ENCODE data around the gene GAS2. TPM values are rescaled to one million over a fixed set of nuclear protein-coding genes. Genes with fewer than 3 reads are reported as not detected.

Gene GAS2
- total and polyA plus RNA-seq, 11 donors: 2.7 to 23.0 (median 10.8) TPM

DNA sequence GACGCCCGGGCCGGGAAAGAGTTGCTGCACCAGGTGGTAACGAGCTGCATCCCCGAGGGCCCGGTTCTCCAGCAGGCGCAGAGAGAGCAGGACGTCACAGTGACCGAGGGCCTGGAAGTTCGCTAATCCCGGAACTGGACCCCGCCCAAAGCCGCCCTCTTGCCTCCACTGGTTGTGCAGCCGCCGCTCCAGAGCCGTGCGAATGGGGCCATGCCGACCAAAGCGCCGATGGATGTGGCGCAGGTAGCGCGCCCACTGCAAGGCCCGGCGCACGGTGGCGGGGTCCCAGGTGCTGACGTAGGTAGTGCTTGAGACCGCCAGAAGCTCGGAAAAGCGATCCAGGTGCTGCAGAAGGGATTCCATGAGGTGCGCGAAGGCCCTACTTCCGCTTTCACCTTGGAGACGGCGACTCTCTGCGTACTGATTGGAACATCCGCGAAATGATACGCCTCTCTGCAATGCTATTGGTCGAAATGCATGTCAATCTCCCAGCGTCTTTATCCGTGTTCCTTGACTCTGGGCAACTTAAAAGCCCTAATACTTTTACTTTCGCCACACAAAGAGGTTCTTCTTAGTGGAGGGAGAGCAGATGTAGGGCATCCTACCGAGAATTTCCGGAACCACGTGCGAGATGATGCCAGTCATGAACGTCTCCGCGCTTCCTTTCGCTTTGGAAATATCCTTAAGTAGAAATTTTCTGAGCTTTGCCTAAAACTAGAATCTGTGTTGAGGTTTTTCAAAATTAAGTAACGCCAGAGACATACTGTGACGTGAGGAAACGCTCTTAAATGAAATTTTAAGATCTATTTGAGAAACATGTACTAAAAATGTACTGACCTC, 40.7 kb upstream of the GAS2 start, which contains the start of gene FANCF:
Gene FANCF, minus strand, starts transcription at position 376 of the 840 bp plus-strand sequence. Its CDS starts 13 bp downstream, at position 363.
- TF ChIP-seq POLR2A (IDR thresholded peaks at IDR 0.05) (peak in 1 of 2 donors; percentile 49), CTCF (IDR thresholded peaks at IDR 0.05) (no peak)
- intact Hi-C loops (cut with DNase I): loop anchor here in 5 of 10 donors (5.0 to 10.0 kb wide), 7 partner anchors 42 to 293 kb away; partner anchors contain the start of genes SVIP (in 2 of the 5) and GAS2 (in 1 of the 5)
- H3K27ac ChIP-seq: peak within 1 kb of the TSS; percentile 59 to 97 (median 89)
- peak; percentile 91 to 96 (median 95) for DNase-seq
- no peaks in the 10 kb centered on the region for H3K36me3 ChIP-seq
- H3K27me3 ChIP-seq: no peaks in the 10 kb centered on the region
- H3K4me3 ChIP-seq: peak within 1 kb of the TSS; percentile 59 to 95 (median 80)
- no peaks in the 10 kb centered on the region for H3K9me3 ChIP-seq
- 0 to 2% (median 0%) methylated on average over 30 to 55 of the region's 55 CpGs for WGBS, 4 donors
- H3K4me1 ChIP-seq: peaks cover 0 to 19% (median 12%) of the 10 kb centered on the region in 12 donors
- peak; percentile 98 to 99 (median 99) for ATAC-seq

DNA sequence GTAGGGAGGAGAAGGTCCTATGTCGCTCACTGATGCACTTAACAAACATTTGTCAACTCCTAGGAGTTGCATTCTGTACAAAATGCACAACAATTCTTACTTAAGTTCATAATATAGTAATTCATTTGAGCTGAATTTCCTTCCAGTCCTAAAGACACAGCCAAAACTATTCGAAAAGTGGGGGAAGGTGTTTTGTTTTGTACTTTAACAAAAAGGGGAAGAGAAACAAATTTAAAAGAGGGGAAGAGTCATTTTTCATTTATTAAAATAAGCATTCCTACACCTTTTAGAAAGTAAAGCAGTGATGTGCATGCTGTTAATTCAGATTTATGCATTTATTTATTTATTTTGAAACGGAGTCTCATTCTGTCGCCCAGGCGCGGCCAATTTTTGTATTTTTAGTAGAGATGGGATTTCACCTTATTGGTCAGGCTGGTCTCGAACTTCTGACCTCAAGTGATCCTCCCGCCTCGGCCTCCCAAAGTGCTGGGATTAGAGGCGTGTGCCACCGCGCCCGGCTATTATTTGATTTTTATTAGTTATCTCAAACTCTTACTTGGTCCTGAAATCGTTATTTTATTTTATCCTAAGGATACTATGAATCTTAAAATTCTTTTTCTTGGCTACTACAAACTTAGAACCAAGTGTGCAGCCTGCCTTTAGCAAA, 39.7 kb upstream of the GAS2 start:
- ATAC-seq: no peak
- Histone ChIP-seq H3K4me1 (peaks cover 0 to 19% (median 12%) of the 10 kb centered on the region in 12 donors), H3K36me3 (no peaks in the 10 kb centered on the region), H3K9me3 (no peaks in the 10 kb centered on the region), H3K4me3 (peak overlapping the region in 8 of 12 donors; percentile 59 to 95 (median 79)), H3K27me3 (no peaks in the 10 kb centered on the region), H3K27ac (peak overlapping the region in 7 of 12 donors; percentile 85 to 97 (median 90))
- no peak for DNase-seq
- 92 to 95% (median 94%) methylated on average over 14 of the region's 14 CpGs for WGBS, 4 donors
- intact Hi-C loops (cut with DNase I): loop anchor here in 5 of 10 donors (5.0 to 10.0 kb wide), 7 partner anchors 41 to 294 kb away; partner anchors contain the start of genes SVIP (in 2 of the 5) and GAS2 (in 1 of the 5)
- TF ChIP-seq POLR2A (IDR thresholded peaks at IDR 0.05): no peak
- TF ChIP-seq CTCF (IDR thresholded peaks at IDR 0.05): no peak

GRCh38 chr11:22627421-22627820, 39.0 kb upstream of the GAS2 start:
- H3K27me3 ChIP-seq: no peaks in the 10 kb centered on the region
- intact Hi-C loops (cut with DNase I): loop anchor here in 5 of 10 donors (5.0 to 10.0 kb wide), 7 partner anchors 40 to 295 kb away; partner anchors contain the start of genes SVIP (in 2 of the 5) and GAS2 (in 1 of the 5)
- H3K27ac ChIP-seq: no peak overlapping the region
- TF ChIP-seq CTCF (IDR thresholded peaks at IDR 0.05) (no peak), POLR2A (IDR thresholded peaks at IDR 0.05) (no peak)
- 89 to 98% (median 95%) methylated on average over 6 of the region's 6 CpGs for WGBS, 4 donors
- ATAC-seq (no peak), DNase-seq (no peak)
- peaks cover 0 to 19% (median 12%) of the 10 kb centered on the region in 12 donors for H3K4me1 ChIP-seq
- H3K4me3 ChIP-seq: no peak overlapping the region
- no peaks in the 10 kb centered on the region for H3K36me3 ChIP-seq
- H3K9me3 ChIP-seq: no peaks in the 10 kb centered on the region
